Transverse colon (tissue), 3 donors: ENCODE measurements around the gene HIVEP3.

Experiments
- CTCF ChIP-seq, 5 experiments: fragments of 200-600 bp in 3 of 5; fragments of 450-650 bp in 2 of 5; sonication (generic) in 3 of 5; IDR thresholded peaks; 1 replicate in 2 of 5; 2 replicates in 3 of 5; pipeline ENCODE4 v1.5.1; 2016 to 2017; ENCODE audit warnings: antibody characterized with exemption in 5 of 5, inconsistent platforms in 3 of 5, mild to moderate bottlenecking in 2 of 5, moderate library complexity in 1 of 5
- POLR2A ChIP-seq: fragments of 450-650 bp; IDR thresholded peaks from one replicate; pipeline ENCODE4 v1.6.1; 2016; ENCODE audit warnings: antibody characterized with exemption, mild to moderate bottlenecking, moderate library complexity

DNA sequence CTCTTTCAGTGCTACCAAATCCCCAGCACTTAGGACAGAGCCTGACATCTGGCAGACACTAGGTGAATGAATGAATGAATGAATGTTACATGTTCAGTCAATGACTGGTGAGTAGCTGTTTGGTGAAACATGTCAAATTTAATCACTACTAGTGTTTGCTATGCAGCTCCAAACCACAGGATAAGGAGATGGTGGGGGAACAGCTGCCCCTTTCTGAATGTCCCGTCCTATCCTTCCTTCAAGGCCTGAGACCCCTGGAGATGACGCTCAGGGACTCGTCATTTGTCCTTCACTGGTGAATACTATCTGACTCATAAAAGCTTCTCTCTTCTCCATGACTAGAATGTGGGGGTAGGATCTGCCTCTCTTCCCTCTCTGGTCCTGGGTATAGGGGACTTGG is 175.4 kb downstream of the HIVEP3 start:
- TF ChIP-seq CTCF (IDR thresholded peaks at IDR 0.05): no peak
- no peak for TF ChIP-seq POLR2A
